Smooth muscle cell of the umbilical artery (primary cell): Measurements from ENCODE around the gene CD86. TPM values are rescaled to one million over a fixed set of nuclear protein-coding genes. Genes with fewer than 3 reads are reported as not detected.

ENCODE experiments used
- total RNA-seq: library from RNA; depleted of rRNA; stranded (reverse); fragments of >200 nt; gene quantifications from 2 replicates; pipeline ENCODE4 v1.2.3, GENCODE V29; 2014

The CD86 gene, protein sequence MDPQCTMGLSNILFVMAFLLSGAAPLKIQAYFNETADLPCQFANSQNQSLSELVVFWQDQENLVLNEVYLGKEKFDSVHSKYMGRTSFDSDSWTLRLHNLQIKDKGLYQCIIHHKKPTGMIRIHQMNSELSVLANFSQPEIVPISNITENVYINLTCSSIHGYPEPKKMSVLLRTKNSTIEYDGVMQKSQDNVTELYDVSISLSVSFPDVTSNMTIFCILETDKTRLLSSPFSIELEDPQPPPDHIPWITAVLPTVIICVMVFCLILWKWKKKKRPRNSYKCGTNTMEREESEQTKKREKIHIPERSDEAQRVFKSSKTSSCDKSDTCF
- total RNA-seq: not detected in 2 replicates

DNA sequence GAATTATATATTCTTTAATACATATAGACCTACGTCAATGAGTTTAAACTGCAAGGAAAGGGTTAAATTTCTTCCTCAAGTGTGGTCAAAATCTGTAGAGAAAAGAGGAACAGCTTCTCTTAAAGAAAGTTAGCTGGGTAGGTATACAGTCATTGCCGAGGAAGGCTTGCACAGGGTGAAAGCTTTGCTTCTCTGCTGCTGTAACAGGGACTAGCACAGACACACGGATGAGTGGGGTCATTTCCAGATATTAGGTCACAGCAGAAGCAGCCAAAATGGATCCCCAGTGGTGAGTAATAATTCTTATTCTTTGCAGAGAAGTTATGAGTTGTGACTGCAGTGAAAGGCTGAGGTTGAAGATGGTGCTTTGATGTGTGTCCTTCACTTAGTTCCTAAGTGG is at the start of gene CD86:
Gene CD86, plus strand, starts transcription at position 148 of the 400 bp plus-strand sequence. Its CDS starts 128 bp downstream, at position 276.

DNA sequence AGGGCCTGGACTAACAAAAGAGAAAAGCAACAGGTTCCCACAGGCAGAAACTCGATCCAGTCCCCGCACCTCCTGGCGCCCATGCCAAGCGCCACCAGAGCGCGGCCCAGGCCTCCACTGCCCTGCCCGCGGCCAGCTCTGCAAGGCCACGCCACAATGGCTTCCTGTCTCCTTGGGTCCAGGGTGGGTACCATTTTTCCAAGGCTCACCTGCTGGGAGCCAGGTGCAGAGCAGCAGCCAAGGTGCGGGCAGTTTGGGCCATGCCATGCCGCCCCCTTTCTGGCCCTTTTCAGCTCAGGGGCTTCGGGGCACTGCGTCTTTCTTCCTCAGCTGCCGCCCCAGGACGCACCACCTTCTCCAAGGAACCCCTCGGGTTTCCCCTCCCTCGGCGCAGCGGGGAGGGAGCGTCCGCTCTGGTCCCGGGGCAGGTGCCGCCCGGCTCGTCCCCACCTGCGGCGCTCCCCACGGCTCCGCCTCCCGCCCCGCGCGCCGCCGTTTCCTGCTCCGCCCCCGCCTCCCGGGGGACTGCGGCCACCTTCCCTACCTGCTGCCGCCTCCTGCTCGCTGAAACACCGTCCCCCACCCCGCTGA is 33.3 kb upstream of the CD86 start, which contains the start of gene ILDR1:
Gene ILDR1, minus strand, starts transcription at position 437 of the 591 bp plus-strand sequence. Its CDS starts 170 bp downstream, at position 267.

Other genes with a start within 250 kb of the CD86 start
- gene IQCB1, start 220.3 kb upstream of the CD86 start, total RNA-seq: 13.4 and 28.0 TPM in 2 replicates
- 3.4 and 5.0 TPM in 2 replicates for gene EAF2, start 220.2 kb upstream of the CD86 start, total RNA-seq
- 0.59 and 2.3 TPM in 2 replicates for gene SLC15A2, start 161.0 kb upstream of the CD86 start, total RNA-seq
- not detected in 2 replicates for gene ILDR1, start 33.1 kb upstream of the CD86 start, total RNA-seq
- not detected in 2 replicates for gene CASR, start 128.3 kb downstream of the CD86 start, total RNA-seq